Liver (tissue), 9 donors: ENCODE measurements around the gene SGSH. TPM values are rescaled to one million over a fixed set of nuclear protein-coding genes. Genes with fewer than 3 reads are reported as not detected.

Experiments used
- DNase-seq: peaks from one replicate; pipeline ENCODE4 v3.0.0-alpha.2; 2017; ENCODE audit warnings: low spot score
- H3K27ac ChIP-seq, 2 donors: one replicate each; pipeline ENCODE4 v1.7.0; 2013; ENCODE audit warnings: inconsistent platforms in 2 of 2, low read length in 2 of 2, control low read depth in 1 of 2, low read depth in 1 of 2, mild to moderate bottlenecking in 1 of 2
- H3K27me3 ChIP-seq, 4 donors: one replicate each; pipeline versions ENCODE4 v1.6.1 to v1.7.0; 2013; ENCODE audit warnings: low read length in 3 of 4, inconsistent platforms in 1 of 4, mild to moderate bottlenecking in 1 of 4, moderate library complexity in 1 of 4; ENCODE audit not compliant: control insufficient read depth in 4 of 4, insufficient read depth in 4 of 4
- H3K36me3 ChIP-seq, 4 donors: one replicate each; pipeline versions ENCODE4 v1.6.1 to v1.7.0; 2013; ENCODE audit warnings: low read length in 3 of 4, mild to moderate bottlenecking in 3 of 4, low read depth in 1 of 4, moderate library complexity in 1 of 4; ENCODE audit not compliant: control insufficient read depth in 4 of 4, insufficient read depth in 3 of 4
- H3K4me1 ChIP-seq, 4 donors: one replicate each; pipeline versions ENCODE4 v1.6.1 to v1.7.0; 2013; ENCODE audit warnings: low read length in 3 of 4, mild to moderate bottlenecking in 3 of 4, moderate library complexity in 1 of 4; ENCODE audit not compliant: control insufficient read depth in 4 of 4, insufficient read depth in 4 of 4
- H3K4me3 ChIP-seq, 3 donors: one replicate each; pipeline versions ENCODE4 v1.6.1 to v1.7.0; 2013; ENCODE audit warnings: low read length in 3 of 3, control low read depth in 1 of 3, low read depth in 1 of 3, mild to moderate bottlenecking in 1 of 3
- H3K9ac ChIP-seq, 2 donors: one replicate each; pipeline ENCODE4 v1.7.0; 2013; ENCODE audit warnings: low read length in 2 of 2, mild to moderate bottlenecking in 2 of 2, moderate library complexity in 2 of 2, control low read depth in 1 of 2, low read depth in 1 of 2
- H3K9me3 ChIP-seq, 4 donors: one replicate each; pipeline versions ENCODE4 v1.6.1 to v1.7.0; 2013; ENCODE audit warnings: low read length in 3 of 4; ENCODE audit not compliant: control insufficient read depth in 4 of 4
- ATF3 ChIP-seq: IDR thresholded peaks from 2 replicates; pipeline ENCODE4 v1.6.1; 2016; ENCODE audit warnings: antibody characterized with exemption
- CTCF ChIP-seq: fragments of 150-350 bp; IDR thresholded peaks from 2 replicates; pipeline ENCODE4 v1.5.1; 2017; ENCODE audit warnings: improper control_type of control experiment, low read depth, low read length; ENCODE audit not compliant: missing input control
- EGR1 ChIP-seq, 2 donors: IDR thresholded peaks; 2 replicates each; pipeline ENCODE4 v1.6.1; 2016 to 2018; ENCODE audit warnings: antibody characterized with exemption in 2 of 2, low read depth in 2 of 2
- FOXA1 ChIP-seq: IDR thresholded peaks from 2 replicates; pipeline ENCODE4 v1.6.1; 2016; ENCODE audit warnings: antibody characterized with exemption
- FOXA2 ChIP-seq: IDR thresholded peaks from 2 replicates; pipeline ENCODE4 v1.6.1; 2016; ENCODE audit warnings: antibody characterized with exemption
- GABPA ChIP-seq, 2 donors: IDR thresholded peaks in 1 of 2; conservative IDR thresholded peaks in 1 of 2; 2 replicates each; pipeline ENCODE4 v1.6.1; 2016; ENCODE audit warnings: antibody characterized with exemption in 2 of 2, mild to moderate bottlenecking in 1 of 2, moderate library complexity in 1 of 2
- HNF4A ChIP-seq, 2 donors: conservative IDR thresholded peaks; 2 replicates each; pipeline ENCODE4 v1.6.1; 2016; ENCODE audit warnings: antibody characterized with exemption in 2 of 2, mild to moderate bottlenecking in 2 of 2
- HNF4G ChIP-seq: IDR thresholded peaks from 2 replicates; pipeline ENCODE4 v1.6.1; 2016; ENCODE audit warnings: antibody characterized with exemption
- JUND ChIP-seq, 2 donors: IDR thresholded peaks; 2 replicates each; pipeline ENCODE4 v1.6.1; 2016; ENCODE audit warnings: antibody characterized with exemption in 2 of 2
- MAX ChIP-seq: IDR thresholded peaks from 2 replicates; pipeline ENCODE4 v1.6.1; 2016; ENCODE audit warnings: antibody characterized with exemption
- NR2F2 ChIP-seq: IDR thresholded peaks from 2 replicates; pipeline ENCODE4 v1.6.1; 2016; ENCODE audit warnings: antibody characterized with exemption
- RAD21 ChIP-seq, 2 donors: IDR thresholded peaks; 2 replicates each; pipeline ENCODE4 v1.6.1; 2016; ENCODE audit warnings: antibody characterized with exemption in 2 of 2, mild to moderate bottlenecking in 2 of 2
- REST ChIP-seq: IDR thresholded peaks from 2 replicates; pipeline ENCODE4 v1.6.1; 2016; ENCODE audit warnings: antibody characterized with exemption, mild to moderate bottlenecking
- RXRA ChIP-seq, 2 donors: IDR thresholded peaks; 2 replicates each; pipeline ENCODE4 v1.6.1; 2017 to 2018; ENCODE audit warnings: antibody characterized with exemption in 2 of 2, mild to moderate bottlenecking in 1 of 2
- SP1 ChIP-seq: IDR thresholded peaks from 2 replicates; pipeline ENCODE4 v1.6.1; 2018; ENCODE audit warnings: antibody characterized with exemption, mild to moderate bottlenecking
- TAF1 ChIP-seq: conservative IDR thresholded peaks from 2 replicates; pipeline ENCODE4 v1.6.1; 2016; ENCODE audit warnings: antibody characterized with exemption, mild to moderate bottlenecking
- YY1 ChIP-seq: IDR thresholded peaks from 2 replicates; pipeline ENCODE4 v1.6.1; 2016; ENCODE audit warnings: antibody characterized with exemption, mild to moderate bottlenecking
- ZBTB33 ChIP-seq: IDR thresholded peaks from 2 replicates; pipeline ENCODE4 v1.6.1; 2016; ENCODE audit warnings: antibody characterized with exemption
- WGBS: extraction: QIAGEN DNeasy Blood & Tissue Kit; methylation state at CpG from one replicate; pipeline ENCODE4 v1.1.7; 2013; 5-methylcytosine and 5-hydroxymethylcytosine counted together
- polyA plus RNA-seq, 2 donors: library from polyadenylated mRNA; stranded (reverse) in 1 of 2; unstranded in 1 of 2; fragments of 200-250 nt in 1 of 2; fragments of >200 nt in 1 of 2; fragmentation: Nextera tagmentation in 1 of 2; extraction: Ambion mirVana in 1 of 2; gene quantifications; one replicate each; pipeline versions ENCODE4 v1.2.1 to v1.2.3, GENCODE V29; 2013 to 2015
- total RNA-seq, 2 donors: library from RNA; depleted of rRNA; stranded (reverse); fragments of >200 nt; gene quantifications; one replicate each; pipeline ENCODE4 v1.2.3, GENCODE V29; 2014
- donor health status: healthy.
- donor health status: healthy.
- donor health status: healthy.
- donor health status: healthy.
- donor health status: healthy.

The SGSH gene
- total and polyA plus RNA-seq, 4 donors, result 5.8 to 19.8 (median 12.9) TPM

GRCh38 chr17:80248001-80248893 is 28.1 kb upstream of the SGSH start:
- Histone ChIP-seq H3K36me3 (peaks cover 0 to 21% (median under 1%) of the 10 kb centered on the region in 4 donors), H3K4me3 (no peak overlapping the region), H3K4me1 (no peaks in the 10 kb centered on the region), H3K27ac (no peak overlapping the region), H3K27me3 (no peaks in the 10 kb centered on the region), H3K9me3 (no peaks in the 10 kb centered on the region), H3K9ac (no peak overlapping the region)
- DNase-seq, result no peak
- TF ChIP-seq JUND (IDR thresholded peaks at IDR 0.05) (no peak), REST (no peak), FOXA2 (no peak), GABPA (IDR thresholded peaks at IDR 0.05 in 1 of 2, conservative IDR thresholded peaks at IDR 0.05 in 1 of 2) (no peak), HNF4G (no peak), TAF1 (no peak), RAD21 (IDR thresholded peaks at IDR 0.05) (no peak), RXRA (IDR thresholded peaks at IDR 0.05) (no peak), NR2F2 (no peak), MAX (no peak), YY1 (no peak)
- WGBS, result 96% methylated on average over 23 of the region's 23 CpGs

GRCh38 chr17:80247561-80247960 is 27.4 kb upstream of the SGSH start:
- Histone ChIP-seq H3K4me1 (no peaks in the 10 kb centered on the region), H3K27me3 (no peaks in the 10 kb centered on the region), H3K27ac (no peak overlapping the region), H3K9me3 (no peaks in the 10 kb centered on the region), H3K9ac (no peak overlapping the region), H3K4me3 (no peak overlapping the region), H3K36me3 (peaks cover 0 to 21% (median 1%) of the 10 kb centered on the region in 4 donors)
- no peak for TF ChIP-seq YY1
- TF ChIP-seq SP1, result no peak
- no peak for TF ChIP-seq RAD21 (IDR thresholded peaks at IDR 0.05)
- TF ChIP-seq RXRA (IDR thresholded peaks at IDR 0.05), result no peak
- TF ChIP-seq JUND (IDR thresholded peaks at IDR 0.05), result no peak
- TF ChIP-seq REST, result no peak
- no peak for TF ChIP-seq ZBTB33
- no peak for TF ChIP-seq HNF4G
- TF ChIP-seq HNF4A (conservative IDR thresholded peaks at IDR 0.05), result no peak
- no peak for TF ChIP-seq MAX
- TF ChIP-seq ATF3, result no peak
- no peak for TF ChIP-seq NR2F2
- no peak for TF ChIP-seq FOXA1
- TF ChIP-seq EGR1 (IDR thresholded peaks at IDR 0.05; ENCODE audit: low read depth in 2 of 2), result no peak
- no peak for TF ChIP-seq CTCF
- TF ChIP-seq GABPA (IDR thresholded peaks at IDR 0.05 in 1 of 2, conservative IDR thresholded peaks at IDR 0.05 in 1 of 2), result no peak
- TF ChIP-seq TAF1, result no peak
- TF ChIP-seq FOXA2, result no peak
- 97% methylated on average over 17 of the region's 17 CpGs for WGBS
- no peak for DNase-seq
